Right lobe of liver (tissue), 6 donors: Measurements from ENCODE around the gene MTUS2. TPM values are rescaled to one million over a fixed set of nuclear protein-coding genes. Genes with fewer than 3 reads are reported as not detected.

Experiments used
- ATAC-seq, 4 donors: fragments of 200-7000 bp; cut with Tn5 transposase; one replicate each; pipeline ENCODE4 v1.9.1; 2020; ENCODE audit warnings: mild to moderate bottlenecking in 4 of 4, moderate library complexity in 4 of 4
- DNase-seq, 3 donors: peaks; one replicate each; pipeline ENCODE4 v3.0.0-alpha.2; 2020
- H3K27ac ChIP-seq, 3 donors: fragments of 200-600 bp; one replicate each; pipeline ENCODE4 v1.8.0; 2022
- H3K27me3 ChIP-seq, 2 donors: fragments of 200-600 bp; one replicate each; pipeline ENCODE4 v1.8.0; 2022
- H3K36me3 ChIP-seq, 4 donors: fragments of 200-600 bp; sonication (generic) in 1 of 4; one replicate each; pipeline versions ENCODE4 v1.5.1 to v1.8.0; 2017 to 2022; ENCODE audit warnings: control low read depth in 1 of 4
- H3K4me1 ChIP-seq, 4 donors: fragments of 200-600 bp; sonication (generic) in 1 of 4; one replicate each; pipeline versions ENCODE4 v1.5.1 to v1.8.0; 2017 to 2022; ENCODE audit warnings: control low read depth in 1 of 4
- H3K4me3 ChIP-seq, 3 donors: fragments of 200-600 bp; one replicate each; pipeline ENCODE4 v1.8.0; 2022
- H3K9me3 ChIP-seq, 4 donors: fragments of 200-600 bp; sonication (generic) in 1 of 4; one replicate each; pipeline versions ENCODE4 v1.5.1 to v1.8.0; 2017 to 2022; ENCODE audit warnings: control low read depth in 1 of 4
- CTCF ChIP-seq, 4 donors: fragments of 200-600 bp in 3 of 4; fragments of 450-650 bp in 1 of 4; IDR thresholded peaks; one replicate each; pipeline versions ENCODE4 v1.5.1 to v1.8.0; 2016 to 2022; ENCODE audit warnings: antibody characterized with exemption in 4 of 4, mild to moderate bottlenecking in 2 of 4
- POLR2A ChIP-seq: fragments of 450-650 bp; IDR thresholded peaks from one replicate; pipeline ENCODE4 v1.6.1; 2017; ENCODE audit warnings: antibody characterized with exemption, mild to moderate bottlenecking
- WGBS: methylation state at CpG from one replicate; pipeline ENCODE4 v1.1.6; 2018; ENCODE audit warnings: low coverage, low lambda C conversion rate; ENCODE audit not compliant: insufficient coverage; ENCODE audit errors: missing lambda C conversion rate; 5-methylcytosine and 5-hydroxymethylcytosine counted together
- intact Hi-C, 2 donors: fragments of 100-400 bp; cut with DNase I; formaldehyde crosslinking; loops; one replicate each; pipeline versions ENCODE4 v1.11.2 to v1.14.1; 2022
- total RNA-seq, 6 experiments: library from RNA; depleted of rRNA in 2 of 6; stranded (reverse); fragments of >200 nt in 2 of 6; fragmentation: NEBNext Ultra II Directional in 3 of 6; extraction: Animal tissue kit (Norgen Biotek cat#: 25700) in 3 of 6; gene quantifications; one replicate each; pipeline versions ENCODE4 v1.1.0 to v1.2.4, GENCODE V29; 2016 to 2023
- donor health status: DM: no; HTN: yes; CAD: no.
- donor health status: DM: no; HTN: no; CAD: no.
- donor health status: DM: no; HTN: no; CAD: no.
- donor health status: DM: no; HTN: yes; CAD: no.
- donor health status: DM: no; HTN: yes; CAD: no.

The MTUS2 gene
- total RNA-seq, 6 experiments from 2014 or later, result 0.15 to 2.2 (median 0.98) TPM

GRCh38 chr13:28859717-28860116, 39.6 kb downstream of the MTUS2 start:
- Histone ChIP-seq H3K27ac (no peak overlapping the region), H3K36me3 (no peaks in the 10 kb centered on the region), H3K4me1 (no peaks in the 10 kb centered on the region), H3K27me3 (no peaks in the 10 kb centered on the region), H3K9me3 (no peaks in the 10 kb centered on the region), H3K4me3 (no peak overlapping the region)
- DNase-seq, result no peak
- ATAC-seq, result no peak
- intact Hi-C loops, result no loop called here
- WGBS, result 62% methylated on average over 2 of the region's 2 CpGs
- TF ChIP-seq POLR2A, result no peak
- TF ChIP-seq CTCF (IDR thresholded peaks at IDR 0.05), result no peak

DNA sequence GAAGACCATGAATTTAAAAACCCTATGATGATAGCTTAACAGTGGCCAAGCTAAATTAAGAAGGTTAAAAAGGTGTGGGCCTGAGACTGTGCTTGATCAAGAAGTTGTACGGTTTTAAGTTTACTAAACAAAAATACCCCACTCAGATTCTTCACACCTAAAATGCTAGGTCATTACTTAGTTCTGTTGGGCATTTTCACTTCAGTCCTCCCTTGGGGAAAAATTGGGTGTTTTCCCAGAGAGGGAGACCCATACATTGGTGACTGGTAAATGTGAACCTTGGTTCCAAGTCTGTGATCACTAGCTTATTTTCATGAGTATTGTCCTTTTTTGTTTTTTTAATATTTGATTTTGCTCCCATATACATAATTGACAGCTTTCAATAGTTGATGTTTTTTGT, 44.4 kb downstream of the MTUS2 start:
- ATAC-seq, result no peak
- WGBS, result no CpG with 5 or more reads among the region's 1 CpG
- Histone ChIP-seq H3K9me3 (no peaks in the 10 kb centered on the region), H3K27me3 (no peaks in the 10 kb centered on the region), H3K27ac (no peak overlapping the region), H3K4me3 (no peak overlapping the region), H3K36me3 (no peaks in the 10 kb centered on the region), H3K4me1 (no peaks in the 10 kb centered on the region)
- intact Hi-C loops, result no loop called here
- TF ChIP-seq POLR2A (no peak), CTCF (IDR thresholded peaks at IDR 0.05) (no peak)
- no peak for DNase-seq

DNA sequence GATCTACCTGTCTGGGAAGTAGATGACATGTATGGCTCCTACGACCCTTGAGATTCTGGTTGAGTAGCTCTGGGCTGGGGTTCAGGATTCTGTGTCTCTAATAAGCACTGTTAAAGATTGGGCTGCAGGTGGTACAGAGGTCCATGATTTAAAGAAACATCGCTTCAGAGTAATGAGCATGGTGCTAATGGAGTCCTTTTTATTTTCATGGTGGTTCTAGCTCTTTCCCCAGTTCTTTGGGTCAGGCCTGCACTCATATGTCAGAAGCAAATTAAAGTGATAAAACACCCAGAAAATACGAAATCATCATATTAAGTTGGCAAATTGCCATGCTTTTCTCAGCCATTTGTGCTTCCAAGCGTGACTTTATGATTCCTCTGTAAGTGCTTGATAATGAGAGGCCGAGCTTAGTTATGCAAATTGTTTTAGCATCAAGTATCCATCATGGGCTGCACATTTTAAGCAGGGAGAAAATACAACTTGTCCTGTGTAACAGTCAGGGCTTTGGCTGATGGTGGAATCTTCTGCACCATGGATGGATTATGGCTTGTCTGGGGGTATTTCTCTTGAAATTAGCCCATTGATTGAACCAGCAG, 45.1 kb downstream of the MTUS2 start:
- Histone ChIP-seq H3K27me3 (no peaks in the 10 kb centered on the region), H3K4me1 (no peaks in the 10 kb centered on the region), H3K9me3 (no peaks in the 10 kb centered on the region), H3K36me3 (no peaks in the 10 kb centered on the region), H3K27ac (no peak overlapping the region), H3K4me3 (no peak overlapping the region)
- intact Hi-C loops, result no loop called here
- DNase-seq (no peak), ATAC-seq (no peak)
- TF ChIP-seq POLR2A (no peak), CTCF (IDR thresholded peaks at IDR 0.05) (no peak)
- WGBS, result 86% methylated on average over 5 of the region's 5 CpGs

GRCh38 chr13:28865951-28866350, 45.8 kb downstream of the MTUS2 start:
- no peak overlapping the region for H3K4me3 ChIP-seq
- H3K27ac ChIP-seq, result no peak overlapping the region
- H3K36me3 ChIP-seq, result no peaks in the 10 kb centered on the region
- 72% methylated on average over 4 of the region's 7 CpGs for WGBS
- intact Hi-C loops, result no loop called here
- no peak for DNase-seq
- H3K27me3 ChIP-seq, result no peaks in the 10 kb centered on the region
- TF ChIP-seq CTCF (IDR thresholded peaks at IDR 0.05), result no peak
- TF ChIP-seq POLR2A, result no peak
- no peaks in the 10 kb centered on the region for H3K4me1 ChIP-seq
- no peaks in the 10 kb centered on the region for H3K9me3 ChIP-seq
- ATAC-seq, result no peak

DNA sequence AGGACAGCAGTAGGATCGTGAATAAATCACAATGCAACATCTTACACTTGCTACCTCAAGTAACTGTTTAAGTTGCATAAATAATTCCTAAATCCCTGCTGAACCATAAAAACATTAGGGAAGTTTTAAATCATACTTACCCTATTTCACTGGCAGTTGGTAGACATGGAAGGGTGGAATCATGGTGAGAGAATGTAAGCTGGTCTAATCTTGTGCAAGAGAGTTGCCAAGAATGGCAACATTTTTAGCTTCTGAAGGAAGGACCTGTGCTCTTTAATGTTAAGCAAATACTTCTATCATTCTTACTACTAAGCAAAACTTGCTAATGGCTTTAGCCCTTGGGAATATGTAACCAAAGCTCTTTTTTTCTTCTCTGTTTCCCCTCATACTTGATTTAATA, 46.8 kb downstream of the MTUS2 start:
- no peak for TF ChIP-seq POLR2A
- no peak for TF ChIP-seq CTCF (IDR thresholded peaks at IDR 0.05)
- intact Hi-C loops, result no loop called here
- Histone ChIP-seq H3K9me3 (no peaks in the 10 kb centered on the region), H3K4me3 (no peak overlapping the region), H3K4me1 (no peaks in the 10 kb centered on the region), H3K27me3 (no peaks in the 10 kb centered on the region), H3K27ac (no peak overlapping the region), H3K36me3 (no peaks in the 10 kb centered on the region)
- DNase-seq, result no peak
- WGBS, result 94% methylated on average over 1 of the region's 1 CpG
- no peak for ATAC-seq
